NK-92 (cell line): ENCODE measurements around the gene GPR158.

Experiments used
- DNase-seq: peaks from one replicate; lab custom pipeline; 2025; ENCODE audit not compliant: unreplicated experiment; lab: John Stamatoyannopoulos, UW

Gene GPR158

GRCh38 chr10:25564351-25564750, 389.6 kb downstream of the GPR158 start:
- DNase-seq: no peak

- no peak for DNase-seq
These were observed 390.8 kb downstream of the GPR158 start for GRCh38 chr10:25565570-25565969.

- DNase-seq: no peak
These were observed 398.5 kb downstream of the GPR158 start for GRCh38 chr10:25573316-25573715.

GRCh38 chr10:25575343-25575742, 400.5 kb downstream of the GPR158 start:
- no peak for DNase-seq

GRCh38 chr10:25578061-25578460, 403.3 kb downstream of the GPR158 start:
- no peak for DNase-seq

GRCh38 chr10:25582961-25583360, 408.2 kb downstream of the GPR158 start:
- no peak for DNase-seq

- DNase-seq: no peak
These were observed 425.9 kb downstream of the GPR158 start for GRCh38 chr10:25600651-25601050.

- DNase-seq: no peak
These were observed 429.8 kb downstream of the GPR158 start for GRCh38 chr10:25604591-25604990.

GRCh38 chr10:25614652-25615051, 439.9 kb downstream of the GPR158 start:
- no peak for DNase-seq

GRCh38 chr10:25615926-25616325, 441.1 kb downstream of the GPR158 start:
- no peak for DNase-seq

GRCh38 chr10:25616903-25617592, 442.2 kb downstream of the GPR158 start:
- no peak for DNase-seq

- no peak for DNase-seq
These were observed 452.8 kb downstream of the GPR158 start for GRCh38 chr10:25627606-25628005.

GRCh38 chr10:25629333-25629732, 454.5 kb downstream of the GPR158 start:
- DNase-seq: no peak

- no peak for DNase-seq
These were observed 456.7 kb downstream of the GPR158 start for GRCh38 chr10:25631471-25631870.

- DNase-seq: no peak
These were observed 458.0 kb downstream of the GPR158 start for GRCh38 chr10:25632802-25633201.

GRCh38 chr10:25633542-25633941, 458.7 kb downstream of the GPR158 start:
- DNase-seq: no peak

GRCh38 chr10:25639646-25640045, 464.8 kb downstream of the GPR158 start:
- no peak for DNase-seq

- no peak for DNase-seq
These were observed 466.8 kb downstream of the GPR158 start for GRCh38 chr10:25641595-25641994.

GRCh38 chr10:25642721-25643120, 467.9 kb downstream of the GPR158 start:
- DNase-seq: no peak

- no peak for DNase-seq
These were observed 471.6 kb downstream of the GPR158 start for GRCh38 chr10:25646371-25646770.

- no peak for DNase-seq
These were observed 476.7 kb downstream of the GPR158 start for GRCh38 chr10:25651534-25651933.
